ENCODE results near the gene CCDC88B.
"Not testable (repeated sequence)": the region's sequence is repeated elsewhere in the genome, so short reads cannot be mapped to it uniquely, and the experiment has no call there.

Gene CCDC88B

DNA sequence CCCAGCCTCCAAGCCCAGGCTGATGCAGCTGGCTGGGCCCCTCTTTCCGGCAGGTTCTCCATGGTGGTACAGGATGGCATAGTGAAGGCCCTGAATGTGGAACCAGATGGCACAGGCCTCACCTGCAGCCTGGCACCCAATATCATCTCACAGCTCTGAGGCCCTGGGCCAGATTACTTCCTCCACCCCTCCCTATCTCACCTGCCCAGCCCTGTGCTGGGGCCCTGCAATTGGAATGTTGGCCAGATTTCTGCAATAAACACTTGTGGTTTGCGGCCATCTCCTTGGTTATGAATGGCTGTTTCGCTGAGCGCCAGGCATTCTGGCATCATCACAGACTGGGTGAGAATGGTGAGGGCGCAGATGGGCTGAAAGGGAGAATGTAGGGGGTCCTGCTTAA is 18.5 kb upstream of the CCDC88B start:
- H3K4me3 ChIP-seq (ENCODE audit: low read length): no peak overlapping the region
- TF ChIP-seq, protein P1, sequence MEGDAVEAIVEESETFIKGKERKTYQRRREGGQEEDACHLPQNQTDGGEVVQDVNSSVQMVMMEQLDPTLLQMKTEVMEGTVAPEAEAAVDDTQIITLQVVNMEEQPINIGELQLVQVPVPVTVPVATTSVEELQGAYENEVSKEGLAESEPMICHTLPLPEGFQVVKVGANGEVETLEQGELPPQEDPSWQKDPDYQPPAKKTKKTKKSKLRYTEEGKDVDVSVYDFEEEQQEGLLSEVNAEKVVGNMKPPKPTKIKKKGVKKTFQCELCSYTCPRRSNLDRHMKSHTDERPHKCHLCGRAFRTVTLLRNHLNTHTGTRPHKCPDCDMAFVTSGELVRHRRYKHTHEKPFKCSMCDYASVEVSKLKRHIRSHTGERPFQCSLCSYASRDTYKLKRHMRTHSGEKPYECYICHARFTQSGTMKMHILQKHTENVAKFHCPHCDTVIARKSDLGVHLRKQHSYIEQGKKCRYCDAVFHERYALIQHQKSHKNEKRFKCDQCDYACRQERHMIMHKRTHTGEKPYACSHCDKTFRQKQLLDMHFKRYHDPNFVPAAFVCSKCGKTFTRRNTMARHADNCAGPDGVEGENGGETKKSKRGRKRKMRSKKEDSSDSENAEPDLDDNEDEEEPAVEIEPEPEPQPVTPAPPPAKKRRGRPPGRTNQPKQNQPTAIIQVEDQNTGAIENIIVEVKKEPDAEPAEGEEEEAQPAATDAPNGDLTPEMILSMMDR (conservative IDR thresholded peaks at IDR 0.05; ENCODE audit: low read length): no peak
- DNase-seq (ENCODE audit: low read depth): peak; percentile 13

DNA sequence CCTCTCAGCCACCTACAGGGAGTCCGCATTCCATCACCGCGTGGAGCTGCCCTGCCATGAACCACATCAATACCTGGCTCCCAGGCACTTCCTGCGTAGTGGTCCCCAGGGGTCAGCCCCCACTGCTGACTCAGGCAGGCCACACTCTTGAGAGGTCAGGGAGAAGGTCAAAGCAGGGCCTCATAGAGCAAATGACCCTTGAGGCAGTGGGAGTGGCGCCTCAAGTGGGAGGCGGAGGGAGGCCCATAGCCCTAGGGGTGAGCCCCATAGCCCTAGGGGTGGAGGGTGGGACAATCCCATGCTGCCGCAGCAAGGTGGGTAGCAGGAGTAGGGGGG is 17.1 kb upstream of the CCDC88B start:
- no peak for DNase-seq (ENCODE audit: low read depth)
- TF ChIP-seq, protein P1 (conservative IDR thresholded peaks at IDR 0.05; ENCODE audit: low read length): no peak
- H3K4me3 ChIP-seq (ENCODE audit: low read length): no peak overlapping the region

DNA sequence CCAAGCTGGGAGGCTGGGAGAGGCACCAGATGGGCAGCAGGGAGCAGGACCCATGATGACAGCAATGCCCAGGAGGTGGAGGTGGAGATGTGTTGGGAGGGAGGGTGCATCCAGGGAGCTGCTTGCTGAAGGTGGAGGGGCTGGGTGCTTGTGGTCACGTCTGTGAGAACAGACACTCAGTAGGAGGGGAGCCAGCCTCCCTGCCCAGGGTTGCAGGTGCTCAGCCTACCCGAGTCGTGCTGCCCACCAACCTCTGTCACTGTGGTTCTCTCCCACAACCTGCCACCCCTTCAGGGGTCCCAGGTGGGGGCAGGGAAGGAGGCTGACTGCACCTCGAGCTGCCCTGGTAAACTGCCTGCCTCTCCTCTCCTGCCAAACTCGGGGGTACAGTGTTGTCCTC is 16.6 kb upstream of the CCDC88B start:
- DNase-seq (ENCODE audit: low read depth): no peak
- no peak overlapping the region for H3K4me3 ChIP-seq (ENCODE audit: low read length)
- TF ChIP-seq, protein P1 (conservative IDR thresholded peaks at IDR 0.05; ENCODE audit: low read length): no peak

DNA sequence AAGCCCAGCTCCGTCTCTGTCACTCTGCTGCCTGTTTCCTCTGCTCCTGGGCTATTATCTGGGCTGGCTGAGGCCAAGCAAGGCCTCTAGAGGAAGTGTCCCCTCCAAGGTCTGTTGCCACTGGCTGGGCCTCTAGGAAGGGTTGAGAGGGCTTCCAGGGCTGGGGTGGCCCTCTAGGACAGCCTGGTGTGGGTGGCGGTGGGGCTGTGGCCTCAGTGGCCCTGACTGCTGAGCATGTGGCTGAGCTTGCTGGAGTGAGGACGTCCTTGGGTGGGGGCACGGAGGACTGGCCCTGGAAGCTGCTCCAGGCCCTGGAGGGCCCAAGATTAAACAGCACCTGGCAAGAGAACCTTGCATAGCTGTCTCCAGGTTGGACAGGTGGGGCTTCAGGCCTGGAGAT is 16.0 kb upstream of the CCDC88B start:
- not testable (repeated sequence) for DNase-seq (ENCODE audit: low read depth)

DNA sequence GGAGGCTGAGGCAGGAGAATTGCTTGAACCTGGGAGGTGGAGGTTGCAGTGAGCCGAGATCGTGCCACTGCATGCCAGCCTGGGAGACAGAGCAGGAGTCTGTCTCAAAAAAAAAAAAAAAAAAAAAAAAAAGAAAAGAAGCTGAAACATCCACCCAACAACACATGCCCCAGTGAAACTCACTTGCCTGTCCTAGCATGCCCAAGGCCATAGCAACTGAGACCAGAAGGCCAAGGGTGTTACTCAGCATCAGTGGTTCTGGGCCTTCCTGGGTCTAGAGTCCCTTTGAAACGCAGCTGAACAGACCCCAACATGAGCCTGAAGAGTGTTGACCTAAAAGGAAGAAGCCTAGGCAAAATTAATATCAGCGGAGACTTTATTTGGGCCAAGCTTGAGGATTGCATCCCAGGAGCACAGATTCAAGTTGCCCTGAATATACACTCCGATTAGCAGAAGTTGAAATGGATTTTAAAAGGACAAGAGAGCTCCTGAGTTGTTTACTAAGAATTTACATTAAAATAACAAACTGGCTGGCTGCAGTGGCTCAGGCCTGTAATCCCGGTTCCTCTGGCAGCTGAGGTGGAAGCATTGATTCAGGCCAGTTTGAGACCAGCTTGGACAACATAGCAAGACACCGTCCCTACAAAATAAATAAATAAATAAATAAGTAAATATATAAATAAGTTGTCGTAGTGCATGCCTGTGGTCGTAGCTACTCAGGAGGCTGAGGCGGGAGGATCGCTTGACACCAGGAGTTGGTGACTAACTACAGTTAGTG is 15.1 kb upstream of the CCDC88B start:
- TF ChIP-seq, protein P1 (conservative IDR thresholded peaks at IDR 0.05; ENCODE audit: low read length): no peak
- DNase-seq (ENCODE audit: low read depth): no peak
- H3K4me3 ChIP-seq (ENCODE audit: low read length): no peak overlapping the region

More for the DNA sequence above, 16.0 kb upstream of the CCDC88B start:
- not testable (repeated sequence) for H3K4me3 ChIP-seq (ENCODE audit: low read length)

DNA sequence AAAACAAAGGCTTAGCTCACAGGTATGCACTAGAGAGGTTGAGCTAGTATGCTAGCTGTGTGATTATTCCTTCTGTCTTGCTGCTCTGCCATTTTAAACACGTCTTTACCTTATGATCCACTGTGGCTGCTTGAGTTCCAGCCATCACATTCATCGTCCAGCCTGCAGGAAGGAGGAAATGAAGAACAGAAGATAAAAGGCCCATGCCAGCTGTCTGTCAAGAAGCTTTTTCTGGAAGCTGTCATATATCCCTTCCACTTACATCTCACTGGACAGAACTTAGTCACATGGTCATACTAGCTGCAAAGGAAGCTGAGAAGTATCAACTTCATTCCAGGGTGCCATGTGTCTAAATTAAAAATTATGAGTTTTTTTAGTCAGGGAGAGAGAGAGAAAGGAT is 12.6 kb upstream of the CCDC88B start:
- TF ChIP-seq, protein P1 (conservative IDR thresholded peaks at IDR 0.05; ENCODE audit: low read length): no peak
- H3K4me3 ChIP-seq (ENCODE audit: low read length): no peak overlapping the region
- no peak for DNase-seq (ENCODE audit: low read depth)

DNA sequence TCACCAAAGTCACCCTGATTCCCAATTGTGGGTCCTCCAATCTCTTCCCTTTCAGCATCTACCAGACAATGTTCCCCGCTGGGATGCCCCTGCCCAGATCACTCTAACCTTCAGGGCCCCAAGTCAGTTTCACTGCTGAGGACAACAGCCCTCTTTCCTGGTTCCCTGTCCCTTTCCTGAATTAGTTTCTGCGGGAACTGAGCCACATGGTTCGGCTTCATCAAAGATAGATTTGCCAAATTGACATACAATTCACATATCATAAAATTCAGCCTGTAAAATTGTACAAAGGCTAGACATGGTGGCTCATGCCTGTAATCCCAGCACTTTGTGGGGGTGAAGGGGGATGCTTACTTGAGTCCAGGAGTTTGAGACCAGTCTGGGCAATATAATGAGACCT is 12.0 kb upstream of the CCDC88B start:
- TF ChIP-seq, protein P1 (conservative IDR thresholded peaks at IDR 0.05; ENCODE audit: low read length): no peak
- H3K4me3 ChIP-seq (ENCODE audit: low read length): no peak overlapping the region
- DNase-seq (ENCODE audit: low read depth): no peak
